GM12865 (cell line): ENCODE measurements around the gene KIF3B.
"Not testable (repeated sequence)": the region's sequence is repeated elsewhere in the genome, so short reads cannot be mapped to it uniquely, and the experiment has no call there.

ENCODE experiments used
- DNase-seq: peaks from one replicate; pipeline ENCODE4 v3.0.0; 2010; ENCODE audit warnings: low read depth
- H3K4me3 ChIP-seq: 2 replicates; pipeline ENCODE4 v1.5.1; 2011; ENCODE audit warnings: mild to moderate bottlenecking, low read depth, low read length, control low read depth
- TF ChIP-seq, protein P1 (sequence below): IDR thresholded peaks from 2 replicates; pipeline ENCODE4 v1.5.1; 2011; ENCODE audit warnings: low read length, control low read depth, low read depth, inconsistent platforms; ENCODE audit not compliant: insufficient read depth; ENCODE audit errors: missing control alignments

Gene KIF3B

DNA sequence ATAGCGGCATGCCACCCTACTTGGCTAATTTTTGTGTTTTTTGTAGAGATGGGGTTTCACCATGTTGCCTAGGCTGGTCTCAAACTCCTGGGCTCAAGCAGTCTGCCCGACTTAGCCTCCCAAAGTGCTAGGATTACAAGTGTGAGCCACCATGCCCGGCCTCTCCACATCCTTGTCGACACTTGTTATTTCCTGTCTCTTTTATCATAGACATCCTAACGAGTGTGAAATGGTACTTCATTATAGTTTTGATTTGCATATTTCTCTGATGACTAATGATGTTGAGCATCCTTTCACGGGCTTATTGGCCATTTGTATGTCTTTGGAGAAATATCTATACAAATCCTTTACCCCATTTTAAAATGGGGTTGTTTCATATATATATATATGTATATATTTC lies 41.6 kb downstream of the KIF3B start:
- no peak for DNase-seq
- no peak overlapping the region for H3K4me3 ChIP-seq

DNA sequence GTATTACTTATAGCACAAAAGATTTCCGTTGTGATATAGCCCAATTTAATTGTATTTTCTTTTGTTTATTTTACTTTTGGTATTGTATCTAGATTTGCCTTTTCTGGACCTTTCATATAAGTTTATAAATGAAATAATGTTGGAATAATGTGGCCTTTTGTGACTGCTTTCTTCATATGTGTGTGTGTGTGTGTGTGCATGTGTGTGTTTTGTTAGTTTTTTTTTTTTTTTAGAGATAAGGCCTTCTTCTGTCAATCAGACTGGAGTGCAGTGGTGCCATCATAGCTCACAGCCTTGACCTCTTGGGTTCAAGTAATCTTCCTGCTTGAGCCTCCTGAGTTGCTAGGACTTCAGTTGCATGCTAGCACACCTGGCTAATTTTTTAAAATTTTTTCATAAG lies 42.9 kb downstream of the KIF3B start:
- H3K4me3 ChIP-seq: no peak overlapping the region
- no peak for DNase-seq
- TF ChIP-seq, protein P1, sequence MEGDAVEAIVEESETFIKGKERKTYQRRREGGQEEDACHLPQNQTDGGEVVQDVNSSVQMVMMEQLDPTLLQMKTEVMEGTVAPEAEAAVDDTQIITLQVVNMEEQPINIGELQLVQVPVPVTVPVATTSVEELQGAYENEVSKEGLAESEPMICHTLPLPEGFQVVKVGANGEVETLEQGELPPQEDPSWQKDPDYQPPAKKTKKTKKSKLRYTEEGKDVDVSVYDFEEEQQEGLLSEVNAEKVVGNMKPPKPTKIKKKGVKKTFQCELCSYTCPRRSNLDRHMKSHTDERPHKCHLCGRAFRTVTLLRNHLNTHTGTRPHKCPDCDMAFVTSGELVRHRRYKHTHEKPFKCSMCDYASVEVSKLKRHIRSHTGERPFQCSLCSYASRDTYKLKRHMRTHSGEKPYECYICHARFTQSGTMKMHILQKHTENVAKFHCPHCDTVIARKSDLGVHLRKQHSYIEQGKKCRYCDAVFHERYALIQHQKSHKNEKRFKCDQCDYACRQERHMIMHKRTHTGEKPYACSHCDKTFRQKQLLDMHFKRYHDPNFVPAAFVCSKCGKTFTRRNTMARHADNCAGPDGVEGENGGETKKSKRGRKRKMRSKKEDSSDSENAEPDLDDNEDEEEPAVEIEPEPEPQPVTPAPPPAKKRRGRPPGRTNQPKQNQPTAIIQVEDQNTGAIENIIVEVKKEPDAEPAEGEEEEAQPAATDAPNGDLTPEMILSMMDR: no peak

More for the DNA sequence above, 41.6 kb downstream of the KIF3B start:
- TF ChIP-seq, protein P1: no peak

DNA sequence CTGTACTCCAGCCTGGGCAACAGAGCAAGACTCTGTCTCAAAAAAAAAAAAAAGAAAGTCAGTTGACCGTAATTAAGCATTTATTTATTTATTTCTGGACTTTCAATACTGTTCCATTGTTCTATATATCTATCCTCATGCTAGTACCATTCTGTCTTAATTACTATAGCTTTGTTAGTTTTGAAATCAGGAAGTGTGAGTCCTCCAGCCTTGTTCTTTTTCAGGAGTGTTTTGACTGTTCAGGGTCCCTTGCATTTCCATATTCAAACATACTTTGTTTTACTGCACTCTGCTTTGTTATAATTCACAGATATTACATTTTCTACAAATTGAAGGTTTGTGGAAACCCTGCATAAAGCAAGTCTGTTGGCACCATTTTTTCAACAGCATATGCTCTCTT lies 43.9 kb downstream of the KIF3B start:
- no peak overlapping the region for H3K4me3 ChIP-seq
- TF ChIP-seq, protein P1: no peak
- no peak for DNase-seq

DNA sequence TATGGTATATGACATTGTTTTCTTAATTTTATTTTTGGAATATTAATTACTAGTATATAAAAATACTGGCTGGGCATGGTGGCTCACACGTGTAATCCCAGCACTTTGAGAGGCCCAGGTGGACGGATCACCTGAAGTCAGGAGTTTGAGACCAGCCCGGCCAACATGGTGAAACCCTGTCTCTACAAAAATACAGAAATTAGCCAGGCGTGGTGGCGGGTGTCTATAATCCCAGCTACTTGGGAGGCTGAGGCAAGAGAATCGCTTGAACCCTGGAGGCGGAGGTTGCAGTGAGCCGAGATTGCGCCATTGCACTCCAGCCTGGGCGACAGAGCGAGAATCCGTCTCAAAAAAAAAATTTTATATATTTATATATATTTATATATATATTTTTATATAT lies 44.8 kb downstream of the KIF3B start:
- not testable (repeated sequence) for DNase-seq, H3K4me3 ChIP-seq

DNA sequence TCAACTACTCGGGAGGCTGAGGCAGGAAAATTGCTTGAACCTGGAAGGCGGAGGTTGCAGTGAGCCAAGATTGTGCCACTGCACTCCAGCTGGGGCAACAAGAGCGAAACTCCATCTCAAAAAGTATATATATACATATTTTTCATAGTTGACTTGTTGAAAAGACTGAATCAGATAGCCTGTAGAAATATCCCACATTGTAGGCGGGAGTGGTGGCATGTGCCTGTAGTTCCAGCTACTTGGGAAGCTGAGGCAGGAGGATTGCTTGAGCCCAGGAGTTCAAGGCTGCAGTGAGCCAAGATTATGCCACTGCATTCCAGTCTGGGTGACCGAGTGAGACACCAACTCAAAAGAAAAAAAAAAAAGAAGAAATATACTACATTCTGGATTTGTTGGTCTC lies 46.3 kb downstream of the KIF3B start:
- not testable (repeated sequence) for H3K4me3 ChIP-seq, DNase-seq

DNA sequence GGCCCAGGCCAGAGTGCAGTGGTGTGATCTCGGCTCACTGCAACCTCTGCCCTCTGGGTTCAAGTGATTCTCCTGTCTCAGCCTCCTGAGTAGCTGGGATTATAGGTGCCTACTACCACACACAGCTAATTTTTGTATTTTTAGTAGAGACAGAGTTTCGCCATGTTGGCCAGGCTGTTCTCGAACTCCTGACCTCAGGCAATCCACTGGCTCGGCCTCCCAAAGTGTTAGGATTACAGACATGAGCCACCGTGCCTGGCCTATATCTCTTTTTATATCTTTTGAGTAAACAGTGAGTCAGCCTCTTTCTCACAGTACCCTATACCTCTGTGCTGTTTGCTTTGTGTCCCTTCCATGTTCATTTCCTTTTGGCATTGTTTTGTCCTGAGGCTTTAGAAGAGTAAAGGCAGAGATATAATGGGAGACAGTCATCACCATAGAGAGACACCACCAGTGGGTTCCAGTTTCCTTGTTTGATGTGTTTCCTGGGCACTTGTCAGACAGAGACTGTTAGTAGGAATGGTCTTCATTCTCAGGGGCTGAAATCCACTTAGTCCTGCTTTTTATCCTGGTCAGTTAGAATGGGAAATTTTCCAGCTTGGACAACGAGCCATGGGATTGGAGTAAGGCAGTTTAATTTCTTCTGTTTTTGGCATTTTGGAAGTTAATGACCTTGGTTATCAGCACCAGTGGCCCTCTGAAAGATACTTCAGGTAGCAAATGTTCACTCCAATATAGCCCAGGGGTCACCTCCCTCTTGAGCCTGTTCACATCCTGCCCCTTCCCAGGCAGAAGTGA lies 48.5 kb downstream of the KIF3B start:
- H3K4me3 ChIP-seq: no peak overlapping the region
- TF ChIP-seq, protein P1: no peak
- no peak for DNase-seq

DNA sequence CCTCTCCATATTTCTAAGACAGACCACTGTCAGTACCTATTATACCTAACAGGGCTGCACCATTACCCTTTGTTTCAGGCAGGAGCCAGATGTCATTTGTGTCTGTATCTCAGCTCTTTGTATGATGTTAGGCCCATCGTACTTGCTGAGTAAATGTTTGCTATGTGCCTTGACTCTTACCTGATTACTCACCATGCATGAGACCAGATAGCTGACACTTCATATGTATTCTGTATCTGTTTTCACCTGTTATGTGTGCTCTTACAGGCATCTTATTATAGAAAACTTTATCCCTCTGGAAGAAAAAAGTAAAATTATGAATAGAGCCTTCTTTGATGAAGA lies 49.0 kb downstream of the KIF3B start:
- TF ChIP-seq, protein P1: no peak
- DNase-seq: no peak
- H3K4me3 ChIP-seq: no peak overlapping the region

DNA sequence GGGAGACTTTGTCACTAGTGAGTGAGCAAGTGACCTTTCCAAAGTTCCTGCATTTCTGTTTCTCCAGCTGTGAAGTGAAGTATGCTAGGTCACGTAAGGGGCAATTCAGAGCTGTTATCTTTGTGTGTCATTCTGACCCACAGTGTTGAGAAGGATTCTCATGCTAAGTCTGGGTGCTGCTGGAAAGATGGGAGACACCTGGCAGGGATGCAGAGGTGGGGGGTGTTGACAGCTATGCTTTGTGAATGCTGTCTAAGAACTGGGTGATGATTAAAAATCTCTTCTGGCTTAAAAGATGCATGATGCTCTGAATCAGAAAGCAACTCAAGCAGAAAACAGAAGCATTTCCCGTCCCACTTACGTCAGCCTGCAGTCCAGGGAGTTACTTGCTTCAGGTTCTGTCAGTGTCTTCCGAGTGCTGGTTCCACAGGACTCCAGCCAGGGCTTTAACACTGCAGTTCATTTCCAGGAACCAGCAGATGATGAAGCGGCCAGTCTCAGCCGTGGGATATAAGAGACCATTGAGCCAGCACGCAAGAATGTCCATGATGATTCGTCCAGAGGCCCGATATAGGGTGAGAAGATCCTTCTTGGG lies 49.7 kb downstream of the KIF3B start:
- H3K4me3 ChIP-seq: no peak overlapping the region
- DNase-seq: no peak
- TF ChIP-seq, protein P1: no peak
